ENCODE results near the gene EIF3K.
A peak's percentile ranks its signal among the peaks of the same experiment; 100 is the strongest.

Gene EIF3K

GRCh38 chr19:38632476-38633213, 13.7 kb downstream of the EIF3K start:
- in situ Hi-C loops (cut with HindIII; ENCODE audit: low pct_unique_long_range_greater_than_20kb, low sequenced_read_pairs) = no loop called here
- no peak for DNase-seq (ENCODE audit: low read depth in 1 of 2, low spot score in 1 of 2)
- TF ChIP-seq JUND (IDR thresholded peaks at IDR 0.05; ENCODE audit: low read depth) = no peak

GRCh38 chr19:38634757-38635482, 15.9 kb downstream of the EIF3K start:
- in situ Hi-C loops (cut with HindIII; ENCODE audit: low pct_unique_long_range_greater_than_20kb, low sequenced_read_pairs) = no loop called here
- DNase-seq (ENCODE audit: low read depth in 1 of 2, low spot score in 1 of 2) = peak in 1 of 2 experiments; percentile 59
- no peak for TF ChIP-seq JUND (IDR thresholded peaks at IDR 0.05; ENCODE audit: low read depth)

- no peak for DNase-seq (ENCODE audit: low read depth in 1 of 2, low spot score in 1 of 2)
- in situ Hi-C loops (cut with HindIII; ENCODE audit: low pct_unique_long_range_greater_than_20kb, low sequenced_read_pairs) = no loop called here
- no peak for TF ChIP-seq JUND (IDR thresholded peaks at IDR 0.05; ENCODE audit: low read depth)
Observed at GRCh38 chr19:38635483-38636399, 16.8 kb downstream of the EIF3K start.

- no peak for TF ChIP-seq JUND (IDR thresholded peaks at IDR 0.05; ENCODE audit: low read depth)
- DNase-seq (ENCODE audit: low read depth in 1 of 2, low spot score in 1 of 2) = no peak
- in situ Hi-C loops (cut with HindIII; ENCODE audit: low pct_unique_long_range_greater_than_20kb, low sequenced_read_pairs) = no loop called here
Observed at GRCh38 chr19:38638461-38638860, 19.5 kb downstream of the EIF3K start.

GRCh38 chr19:38639679-38640078, 20.7 kb downstream of the EIF3K start:
- in situ Hi-C loops (cut with HindIII; ENCODE audit: low pct_unique_long_range_greater_than_20kb, low sequenced_read_pairs) = no loop called here
- TF ChIP-seq JUND (IDR thresholded peaks at IDR 0.05; ENCODE audit: low read depth) = no peak
- DNase-seq (ENCODE audit: low read depth in 1 of 2, low spot score in 1 of 2) = no peak

- no peak for DNase-seq (ENCODE audit: low read depth in 1 of 2, low spot score in 1 of 2)
- in situ Hi-C loops (cut with HindIII; ENCODE audit: low pct_unique_long_range_greater_than_20kb, low sequenced_read_pairs) = no loop called here
- TF ChIP-seq JUND (IDR thresholded peaks at IDR 0.05; ENCODE audit: low read depth) = no peak
Observed at GRCh38 chr19:38640368-38640767, 21.4 kb downstream of the EIF3K start.

GRCh38 chr19:38642176-38642575, 23.2 kb downstream of the EIF3K start:
- in situ Hi-C loops (cut with HindIII; ENCODE audit: low pct_unique_long_range_greater_than_20kb, low sequenced_read_pairs) = no loop called here
- TF ChIP-seq JUND (IDR thresholded peaks at IDR 0.05; ENCODE audit: low read depth) = no peak
- DNase-seq (ENCODE audit: low read depth in 1 of 2, low spot score in 1 of 2) = no peak

- DNase-seq (ENCODE audit: low read depth in 1 of 2, low spot score in 1 of 2) = no peak
- in situ Hi-C loops (cut with HindIII; ENCODE audit: low pct_unique_long_range_greater_than_20kb, low sequenced_read_pairs) = no loop called here
- TF ChIP-seq JUND (IDR thresholded peaks at IDR 0.05; ENCODE audit: low read depth) = no peak
Observed at GRCh38 chr19:38644719-38645118, 25.7 kb downstream of the EIF3K start.

- in situ Hi-C loops (cut with HindIII; ENCODE audit: low pct_unique_long_range_greater_than_20kb, low sequenced_read_pairs) = no loop called here
- TF ChIP-seq JUND (IDR thresholded peaks at IDR 0.05; ENCODE audit: low read depth) = no peak
- peak; percentile 81 to 96 for DNase-seq (ENCODE audit: low read depth in 1 of 2, low spot score in 1 of 2)
Observed at GRCh38 chr19:38647368-38647965, 28.5 kb downstream of the EIF3K start, which contains the start of gene ACTN4. TSS of gene ACTN4 (plus strand) at chr19:38647649. CDS start at chr19:38647746, 97 bp downstream.

GRCh38 chr19:38647966-38648768, 29.2 kb downstream of the EIF3K start:
- TF ChIP-seq JUND (IDR thresholded peaks at IDR 0.05; ENCODE audit: low read depth) = no peak
- in situ Hi-C loops (cut with HindIII; ENCODE audit: low pct_unique_long_range_greater_than_20kb, low sequenced_read_pairs) = no loop called here
- DNase-seq (ENCODE audit: low read depth in 1 of 2, low spot score in 1 of 2) = no peak

GRCh38 chr19:38648769-38649304, 29.8 kb downstream of the EIF3K start:
- DNase-seq (ENCODE audit: low read depth in 1 of 2, low spot score in 1 of 2) = no peak
- no peak for TF ChIP-seq JUND (IDR thresholded peaks at IDR 0.05; ENCODE audit: low read depth)
- in situ Hi-C loops (cut with HindIII; ENCODE audit: low pct_unique_long_range_greater_than_20kb, low sequenced_read_pairs) = no loop called here
